ENCODE measurements around the gene KHK.

KHK gene

DNA sequence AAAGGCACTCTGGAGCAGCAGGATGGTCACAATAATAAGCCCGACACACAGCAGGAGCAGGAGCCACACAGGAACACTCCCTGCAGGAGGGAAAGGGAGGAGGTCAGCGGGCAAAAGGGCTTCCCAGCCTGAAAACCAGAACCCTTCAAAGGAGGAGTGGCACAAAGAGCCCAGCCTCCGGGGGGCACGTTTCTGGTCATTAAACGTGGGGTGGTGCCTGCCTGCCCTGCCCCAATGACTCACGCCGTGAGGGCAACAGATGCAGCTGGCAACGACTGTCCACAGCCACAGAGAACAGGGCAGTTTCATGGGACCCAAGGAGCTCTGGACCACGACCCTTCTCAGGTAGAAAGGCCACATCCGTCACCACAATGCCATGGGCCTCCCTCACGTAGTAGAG, 44.9 kb downstream of the KHK start:
- DNase-seq, result no peak

DNA sequence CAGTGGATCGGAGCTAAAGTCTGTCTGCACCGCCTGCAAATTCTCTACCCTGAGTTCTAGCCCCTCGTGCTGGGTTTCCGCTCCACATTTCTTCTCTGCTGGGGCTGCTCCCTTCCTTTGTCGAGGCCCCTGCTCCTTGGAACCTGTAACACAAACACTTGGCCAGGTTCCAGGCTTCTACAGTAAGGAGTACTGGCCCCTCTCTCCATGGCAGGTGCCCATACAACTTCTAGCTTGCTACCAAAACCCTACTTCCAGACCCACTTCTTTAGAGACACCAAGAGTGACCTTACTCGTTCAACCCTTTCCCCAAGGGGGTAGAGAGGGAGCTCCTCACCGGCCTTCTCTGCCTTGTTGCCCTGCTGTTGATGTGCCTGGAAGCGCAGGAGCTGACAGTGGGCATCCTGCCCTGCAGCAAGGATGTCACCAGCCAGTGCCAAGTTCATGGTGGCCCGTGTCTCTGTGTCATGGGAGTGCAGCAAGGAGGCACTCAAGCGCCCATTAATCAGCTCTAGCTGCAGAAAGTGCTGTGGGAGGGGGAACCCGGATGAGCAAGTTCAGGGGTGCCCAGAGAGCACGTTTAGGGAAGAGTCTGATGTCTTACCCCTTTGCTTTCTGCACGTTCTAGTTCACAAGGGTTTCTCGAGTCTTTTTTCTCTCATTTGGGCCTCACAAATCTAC, 46.8 kb downstream of the KHK start:
- peak; percentile 71 for DNase-seq

GRCh38 chr2:27133905-27134780, 47.6 kb downstream of the KHK start, which contains the start of gene PREB:
Gene PREB (minus strand): TSS chr2:27134636. CDS start chr2:27134421, 215 bp downstream.
- DNase-seq, result peak; percentile 100

- DNase-seq, result no peak
These were observed 48.4 kb downstream of the KHK start for GRCh38 chr2:27134781-27135477.

DNA sequence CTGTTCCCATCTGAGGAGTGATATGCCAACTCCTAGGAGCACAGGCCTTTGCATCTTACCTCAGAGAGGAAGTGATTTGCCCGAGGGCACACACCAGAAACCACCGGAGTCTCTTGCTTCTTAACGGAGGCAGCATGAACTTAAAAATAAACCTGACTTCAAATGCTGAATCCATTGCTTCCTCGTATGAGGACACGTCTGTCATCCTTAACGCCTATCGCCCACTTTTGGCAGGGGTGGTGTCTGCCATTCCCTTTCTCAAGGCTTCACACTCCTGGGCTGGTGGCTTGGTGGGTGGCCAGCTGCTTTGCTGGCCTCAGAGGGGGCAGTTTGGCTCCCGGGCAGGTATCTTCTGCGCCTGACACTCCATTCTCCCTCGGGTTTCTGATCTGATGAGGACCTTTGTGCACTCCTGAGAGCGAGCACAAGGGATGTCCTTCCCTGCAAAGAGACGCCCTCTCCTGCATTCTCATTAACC, 48.9 kb downstream of the KHK start:
- DNase-seq, result no peak

DNA sequence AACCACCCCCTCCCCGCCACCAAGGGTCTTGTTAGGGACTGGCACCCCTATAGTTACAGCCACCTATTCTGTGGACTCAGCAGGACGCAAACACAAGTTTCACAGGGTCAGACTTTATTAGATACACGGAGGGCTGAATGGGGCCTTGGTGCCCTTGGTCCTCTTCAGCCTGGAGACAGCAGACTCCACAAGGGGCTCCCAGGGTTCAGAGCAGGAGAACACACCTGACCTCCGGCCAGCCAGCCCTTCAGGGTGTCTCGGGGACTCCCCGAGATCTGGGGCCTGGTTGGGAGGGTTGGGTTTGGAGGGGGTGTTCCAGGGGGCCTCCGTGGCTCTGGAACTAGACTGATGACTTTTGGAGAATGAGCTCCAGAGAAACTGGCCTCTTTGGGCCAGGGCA, 50.2 kb downstream of the KHK start:
- DNase-seq, result no peak

DNA sequence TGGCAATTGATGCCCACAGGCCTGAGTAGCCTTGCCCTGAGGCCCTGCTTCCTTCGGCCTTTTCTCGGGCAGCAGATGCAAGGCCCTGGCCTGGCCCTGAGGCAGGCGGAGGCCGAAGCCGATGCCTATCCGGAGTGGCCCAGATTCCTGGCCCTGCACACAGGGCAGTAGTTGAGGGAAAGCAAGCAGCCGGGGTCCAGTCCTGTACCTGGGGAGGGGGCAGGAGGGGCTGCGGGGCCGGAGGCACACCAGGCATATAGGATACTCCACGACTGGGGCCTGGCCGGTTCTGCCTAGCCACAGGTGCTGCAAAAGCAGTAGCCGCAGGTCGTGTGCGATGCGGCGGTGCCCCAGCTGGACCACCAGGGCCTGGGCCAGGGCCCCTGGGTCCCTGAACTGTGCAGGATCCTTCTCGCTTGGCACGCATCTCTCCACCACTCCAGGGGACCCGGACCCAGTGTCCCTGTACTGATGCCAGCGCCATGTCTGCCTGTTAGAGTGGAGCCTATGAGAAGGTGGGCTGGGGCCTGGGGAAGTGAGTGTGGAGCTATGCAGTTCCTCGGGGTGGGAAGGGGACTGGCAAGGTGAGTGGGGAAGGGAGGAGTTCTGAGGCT, 50.9 kb downstream of the KHK start:
- DNase-seq, result no peak

DNA sequence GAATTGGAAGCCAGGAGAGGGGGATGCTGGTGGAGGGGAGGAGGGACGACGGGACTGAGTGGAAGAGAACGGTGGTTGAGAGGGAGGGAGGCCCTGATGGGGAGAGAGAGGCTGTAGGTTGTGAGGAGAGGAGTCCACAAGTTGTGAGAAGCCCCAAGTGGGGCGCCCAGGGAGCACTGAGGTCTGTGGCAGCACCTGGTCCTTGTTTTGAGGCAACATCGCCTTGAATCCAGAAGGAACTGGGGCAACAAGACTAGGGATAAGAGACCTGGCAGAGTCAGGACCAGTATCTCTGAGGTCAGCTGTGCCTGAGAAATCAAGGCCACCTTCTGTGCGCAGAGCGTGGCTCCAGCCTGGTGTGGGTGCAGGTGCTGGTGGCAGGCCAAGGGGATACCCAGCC, 51.5 kb downstream of the KHK start:
- no peak for DNase-seq

DNA sequence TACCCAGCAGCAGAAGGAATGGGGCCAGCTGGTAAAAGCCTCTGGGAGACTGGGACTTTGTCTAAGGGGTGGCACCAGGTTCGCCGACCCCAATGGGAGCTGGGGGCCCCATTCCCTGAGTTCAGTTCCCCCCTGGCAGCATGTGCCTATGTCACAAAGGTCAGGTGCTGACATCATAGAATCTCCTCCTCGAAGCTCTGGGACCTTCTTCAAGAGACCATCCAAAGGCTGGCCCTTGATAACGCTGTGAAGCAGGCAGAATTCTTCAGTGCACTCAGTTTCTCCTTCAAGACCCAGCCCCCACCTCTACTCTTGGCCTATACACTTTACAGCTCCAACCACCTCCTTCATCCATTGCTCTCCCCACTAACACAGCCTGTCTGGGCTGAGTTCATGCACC, 52.7 kb downstream of the KHK start, which contains the start of gene PRR30:
TSS of gene PRR30 (minus strand) at position 101 of the 400 bp plus-strand sequence. CDS start 1,081 bp downstream, outside the sequence.
- no peak for DNase-seq

- no peak for DNase-seq
These were observed 56.7 kb downstream of the KHK start for GRCh38 chr2:27143285-27143684.

DNA sequence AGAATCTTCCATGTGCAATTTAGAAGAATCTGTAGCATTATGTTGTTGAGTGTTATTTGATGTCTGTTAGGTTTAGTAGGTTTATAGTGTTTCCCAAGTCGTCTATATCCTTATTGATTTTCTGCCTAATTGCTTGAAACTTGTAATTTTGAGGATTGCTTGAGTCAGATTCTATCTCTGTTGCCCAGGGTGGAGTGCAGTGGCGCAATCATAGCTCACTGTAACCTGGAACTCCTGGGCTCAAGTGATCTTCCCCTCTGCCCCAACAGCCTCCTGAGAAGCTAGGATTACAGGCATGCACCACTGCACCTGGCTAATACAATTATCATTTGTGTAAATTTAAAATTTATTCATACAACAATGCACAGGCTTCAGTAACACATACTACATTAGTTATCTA, 59.1 kb downstream of the KHK start:
- no peak for DNase-seq

DNA sequence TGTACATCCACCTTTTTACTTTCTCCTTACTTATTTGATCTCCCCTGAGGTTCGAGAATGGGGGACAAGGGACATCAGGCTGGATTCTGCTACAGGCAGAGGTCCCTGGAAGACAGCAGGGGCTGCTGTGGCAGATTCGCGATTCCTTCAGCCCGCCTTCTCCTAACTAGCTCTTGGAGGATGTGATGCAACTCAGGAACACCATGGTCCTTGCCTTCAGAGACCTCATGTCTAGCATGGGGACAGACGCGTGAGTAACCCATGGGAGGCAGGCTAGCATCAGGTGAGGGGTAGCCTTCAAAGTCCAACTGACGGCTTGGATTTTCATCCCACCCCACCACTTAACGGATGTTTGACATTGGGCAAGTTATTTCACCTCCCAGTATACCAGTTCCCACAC, 61.4 kb downstream of the KHK start:
- no peak for DNase-seq

DNA sequence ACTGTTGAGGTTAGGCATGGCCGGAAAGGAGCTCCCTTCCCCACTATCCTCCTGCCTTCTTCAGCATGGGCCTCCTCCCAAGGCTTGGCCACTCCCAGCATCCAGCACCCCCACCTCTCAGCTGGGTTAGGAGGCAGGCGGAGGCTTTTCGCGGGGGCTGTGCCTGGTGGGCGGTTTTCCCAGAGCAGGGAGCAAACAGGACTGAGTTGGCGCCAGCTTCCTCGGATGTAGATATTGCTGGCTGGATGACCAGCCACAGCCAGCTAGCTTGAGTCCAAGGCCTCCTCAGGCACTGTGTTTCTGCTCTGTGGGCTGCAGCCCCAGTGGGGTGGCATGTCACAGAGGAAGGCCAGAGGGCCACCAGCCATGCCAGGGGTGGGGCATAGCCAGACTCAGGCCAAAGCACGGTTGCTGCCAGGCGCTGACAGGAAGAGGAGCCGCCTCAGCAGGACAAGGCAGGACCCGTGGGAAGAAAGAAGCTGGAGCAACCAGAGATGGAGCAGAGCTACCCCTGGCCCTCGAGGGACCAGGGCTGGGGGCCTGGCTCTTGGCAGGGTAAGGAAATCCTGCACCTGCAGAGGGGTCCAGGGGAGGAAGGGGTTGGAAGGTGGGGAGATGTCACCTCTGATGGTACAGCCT, 62.3 kb downstream of the KHK start, which contains the start of gene TCF23:
TSS of gene TCF23 (plus strand) at position 204 of the 639 bp plus-strand sequence. CDS start at position 334, 130 bp downstream.
- no peak for DNase-seq

GRCh38 chr2:27149570-27150405, 63.2 kb downstream of the KHK start:
- DNase-seq, result no peak
